Panc1 (cell line): ENCODE measurements around the gene ARFIP1. TPM values are rescaled to one million over a fixed set of nuclear protein-coding genes. Genes with fewer than 3 reads are reported as not detected.

Source experiments
- ATAC-seq: fragments of 200-7000 bp; cut with Tn5 transposase; 2 replicates; pipeline ENCODE4 v1.9.1; 2020; ENCODE audit warnings: mild to moderate bottlenecking, moderate library complexity
- BruUV-seq: library from RNA; stranded (reverse); fragments of 400-500 nt; replicated peaks from 2 replicates; lab custom pipeline; 2021; lab: Mats Ljungman, UMichigan
- CTCF ChIA-PET: fragments of 300-600 bp; sonication (Branson Sonifier 250); formaldehyde crosslinking; loops from one replicate; lab custom pipeline; 2022; ENCODE audit warnings: antibody characterized with exemption; lab: Charles Lee
- POLR2A ChIA-PET: fragments of 300-600 bp; sonication (Branson Sonifier 250); formaldehyde crosslinking; loops from one replicate; lab custom pipeline; 2022; ENCODE audit warnings: antibody characterized with exemption; lab: Charles Lee
- DNase-seq: peaks from one replicate; pipeline ENCODE4 v3.0.0-alpha.2; 2010; ENCODE audit warnings: low read depth, low spot score
- H3K27ac ChIP-seq: 2 replicates; pipeline ENCODE4 v1.5.1; 2011; ENCODE audit warnings: mild to moderate bottlenecking, low read length, inconsistent platforms
- H3K27me3 ChIP-seq: fragments of 200-500 bp; sonication (Bioruptor generic); 2 replicates; pipeline ENCODE4 v1.6.0; 2014; ENCODE audit warnings: low read length, inconsistent platforms; ENCODE audit not compliant: control insufficient read depth, insufficient read depth
- H3K36me3 ChIP-seq: fragments of 200-500 bp; sonication (Bioruptor generic); 2 replicates; pipeline ENCODE4 v1.5.1; 2014; ENCODE audit warnings: inconsistent platforms, mild to moderate bottlenecking, low read length, moderate library complexity; ENCODE audit not compliant: control insufficient read depth, insufficient read depth
- H3K4me1 ChIP-seq: 2 replicates; pipeline ENCODE4 v1.5.1; 2011; ENCODE audit warnings: inconsistent platforms, mild to moderate bottlenecking, low read length, moderate library complexity; ENCODE audit not compliant: control insufficient read depth, insufficient read depth
- H3K4me3 ChIP-seq, 2 experiments: 2 replicates each; pipeline ENCODE4 v1.5.1; 2011 to 2012; ENCODE audit warnings: low read depth in 2 of 2, low read length in 2 of 2, mild to moderate bottlenecking in 2 of 2, inconsistent platforms in 1 of 2, moderate library complexity in 1 of 2
- H3K9me3 ChIP-seq: fragments of 200-500 bp; sonication (Bioruptor generic); 2 replicates; pipeline ENCODE4 v1.5.1; 2014; ENCODE audit warnings: low read depth, mild to moderate bottlenecking, inconsistent platforms, low read length, moderate library complexity; ENCODE audit not compliant: control insufficient read depth, insufficient read depth
- CTCF ChIP-seq: fragments of 450-650 bp; IDR thresholded peaks from 2 replicates; pipeline ENCODE4 v1.5.1; 2017; ENCODE audit warnings: mild to moderate bottlenecking
- POLR2AphosphoS5 ChIP-seq: IDR thresholded peaks from 2 replicates; pipeline ENCODE4 v1.6.1; 2012; ENCODE audit warnings: mild to moderate bottlenecking, low read depth, low read length, moderate library complexity
- REST ChIP-seq, 2 experiments: IDR thresholded peaks; 2 replicates each; pipeline ENCODE4 v1.6.1; 2011 to 2012; ENCODE audit warnings: low read depth in 2 of 2, control low read depth in 1 of 2, low read length in 1 of 2, mild to moderate bottlenecking in 1 of 2, moderate library complexity in 1 of 2; ENCODE audit not compliant: insufficient read depth in 1 of 2
- SIN3A ChIP-seq: IDR thresholded peaks from 2 replicates; pipeline ENCODE4 v1.6.1; 2012; ENCODE audit warnings: low read depth, mild to moderate bottlenecking, low read length, moderate library complexity, borderline replicate concordance; ENCODE audit not compliant: insufficient read depth
- TCF7L2 ChIP-seq: IDR thresholded peaks from 2 replicates; pipeline ENCODE4 v1.6.1; 2011; ENCODE audit warnings: mild to moderate bottlenecking, low read depth, low read length, inconsistent platforms
- in situ Hi-C: cut with HindIII; loops from 2 replicates; pipeline ENCODE4 v1.10.0; 2016; ENCODE audit warnings: low sequenced_read_pairs, low pct_unique_long_range_greater_than_20kb
- intact Hi-C: fragments of 100-400 bp; cut with micrococcal nuclease; formaldehyde crosslinking; loops from one replicate; pipeline ENCODE4 v1.10.0; 2022; ENCODE audit not compliant: unreplicated experiment
- total RNA-seq: library from RNA; stranded (reverse); gene quantifications from one replicate; pipeline ENCODE4 v1.2.1, GENCODE V29; 2021; ENCODE audit not compliant: unreplicated experiment

ARFIP1 gene
- total RNA-seq, 1 experiment from 2014 or later, result 22.2 TPM

DNA sequence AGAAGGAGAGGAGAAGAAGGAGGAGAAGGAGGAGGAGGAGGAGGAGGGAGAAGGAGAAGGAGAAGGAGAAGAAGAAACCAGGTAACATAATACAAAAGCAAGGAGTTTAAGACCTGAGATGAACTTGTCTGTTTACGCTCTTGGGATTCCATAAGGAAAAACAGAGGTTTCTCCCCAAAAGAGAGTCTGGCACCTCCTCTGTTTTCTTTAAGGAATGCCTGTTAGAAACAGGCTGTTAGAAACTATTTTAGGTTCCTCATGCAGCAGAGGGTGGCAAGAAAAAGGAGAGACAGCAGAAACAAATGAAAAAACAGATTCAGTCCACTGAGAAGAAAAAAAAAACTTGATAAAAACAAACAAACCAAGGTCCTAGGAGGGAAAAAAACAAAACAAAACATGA, 146.1 kb downstream of the ARFIP1 start:
- POLR2A ChIA-PET, result no interaction called here
- Histone ChIP-seq H3K27me3 (no peaks in the 10 kb centered on the region), H3K9me3 (no peaks in the 10 kb centered on the region), H3K4me1 (no peaks in the 10 kb centered on the region), H3K27ac (no peak overlapping the region), H3K36me3 (no peaks in the 10 kb centered on the region), H3K4me3 (no peak overlapping the region)
- BruUV-seq, result no TSS peak
- ATAC-seq (no peak), DNase-seq (no peak)
- intact Hi-C loops (no loop called here), in situ Hi-C loops (no loop called here)
- CTCF ChIA-PET, result no interaction called here
- TF ChIP-seq CTCF (no peak), SIN3A (no peak), POLR2AphosphoS5 (no peak), TCF7L2 (no peak), REST (IDR thresholded peaks at IDR 0.05; ENCODE audit: insufficient read depth in 1 of 2, low read depth in 2 of 2, low read length in 1 of 2) (no peak)

- POLR2A ChIA-PET, result interaction anchor here (0.7 kb wide), 1 partner anchor 75 kb away, joined by 4 read pairs; no protein-coding TSS in a partner anchor
- no peak overlapping the region for H3K27ac ChIP-seq
- H3K4me3 ChIP-seq, result no peak overlapping the region
- no TSS peak for BruUV-seq
- in situ Hi-C loops, result no loop called here
- CTCF ChIA-PET, result no interaction called here
- DNase-seq (no peak), ATAC-seq (no peak)
- intact Hi-C loops, result no loop called here
- H3K36me3 ChIP-seq, result no peaks in the 10 kb centered on the region
- H3K27me3 ChIP-seq, result no peaks in the 10 kb centered on the region
- H3K9me3 ChIP-seq, result no peaks in the 10 kb centered on the region
- no peaks in the 10 kb centered on the region for H3K4me1 ChIP-seq
- TF ChIP-seq POLR2AphosphoS5, result no peak
- TF ChIP-seq TCF7L2, result no peak
- TF ChIP-seq REST (IDR thresholded peaks at IDR 0.05; ENCODE audit: insufficient read depth in 1 of 2, low read depth in 2 of 2, low read length in 1 of 2), result no peak
- no peak for TF ChIP-seq CTCF
- TF ChIP-seq SIN3A, result no peak
These were observed 147.2 kb downstream of the ARFIP1 start for GRCh38 chr4:152926959-152927358.
